ENCODE data around the gene HSPA12A. TPM values are rescaled to one million over a fixed set of nuclear protein-coding genes. Genes with fewer than 3 reads are reported as not detected.
A peak's percentile ranks its signal among the peaks of the same experiment; 100 is the strongest.

HSPA12A gene
- total and polyA plus RNA-seq, 7 experiments from 2014 or later, result 0.06 to 0.07 TPM; not detected in 5

DNA sequence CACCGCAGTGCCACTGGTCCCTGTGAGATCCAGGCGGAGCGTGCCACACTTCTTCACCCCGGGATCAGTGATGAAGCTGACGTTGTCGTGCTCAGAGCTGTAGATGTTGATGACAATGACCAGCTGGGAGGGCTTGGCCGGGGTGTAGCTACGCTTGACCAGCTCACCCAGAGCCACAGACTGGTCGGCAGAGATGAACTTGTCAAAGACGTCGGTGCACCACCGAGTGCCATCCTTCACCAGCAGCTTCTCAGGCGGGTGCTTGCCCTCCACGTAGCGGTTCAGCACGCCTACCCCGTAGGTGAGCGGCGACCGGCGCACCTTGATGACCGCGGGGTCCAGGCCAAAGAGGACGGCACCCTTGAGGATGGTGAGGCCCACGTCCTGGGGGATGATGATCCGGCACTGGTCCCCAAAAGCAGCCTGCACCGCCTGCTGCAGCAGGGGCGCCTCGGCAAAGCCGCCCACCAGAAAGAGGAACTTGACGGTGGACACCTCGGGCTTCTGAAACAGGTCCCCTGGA lies 67.4 kb downstream of the HSPA12A start:
- peaks cover 12 to 31% (median 27%) of the 10 kb centered on the region in 5 donors for H3K27me3 Mint-ChIP-seq
- H3K27ac Mint-ChIP-seq, result no peak overlapping the region
- no peak overlapping the region for H3K4me3 ChIP-seq (ENCODE audit: low read length)
- peaks cover 0 to 5% of the 10 kb centered on the region in 2 donors for H3K27me3 ChIP-seq (ENCODE audit: control insufficient read depth in 2 of 2, insufficient read depth in 2 of 2, low read length in 2 of 2)
- DNase-seq (no peak), ATAC-seq (no peak)
- ChIA-PET POLR2A (no interaction called here), CTCF (no interaction called here)
- no peaks in the 10 kb centered on the region for H3K36me3 Mint-ChIP-seq
- no peak overlapping the region for H3K4me3 Mint-ChIP-seq
- no peaks in the 10 kb centered on the region for H3K36me3 ChIP-seq (ENCODE audit: control insufficient read depth in 2 of 3, insufficient read depth in 3 of 3, low read length in 3 of 3)
- H3K9me3 Mint-ChIP-seq, result no peaks in the 10 kb centered on the region
- H3K4me1 Mint-ChIP-seq, result no peaks in the 10 kb centered on the region
- intact Hi-C loops (cut with micrococcal nuclease), result no loop called here
- no peaks in the 10 kb centered on the region for H3K4me1 ChIP-seq (ENCODE audit: control insufficient read depth in 2 of 2, insufficient read depth in 2 of 2, low read length in 2 of 2)
- no peaks in the 10 kb centered on the region for H3K9me3 ChIP-seq (ENCODE audit: control insufficient read depth in 2 of 3, low read length in 3 of 3)
- H3K27ac ChIP-seq (ENCODE audit: low read depth, low read length), result no peak overlapping the region

DNA sequence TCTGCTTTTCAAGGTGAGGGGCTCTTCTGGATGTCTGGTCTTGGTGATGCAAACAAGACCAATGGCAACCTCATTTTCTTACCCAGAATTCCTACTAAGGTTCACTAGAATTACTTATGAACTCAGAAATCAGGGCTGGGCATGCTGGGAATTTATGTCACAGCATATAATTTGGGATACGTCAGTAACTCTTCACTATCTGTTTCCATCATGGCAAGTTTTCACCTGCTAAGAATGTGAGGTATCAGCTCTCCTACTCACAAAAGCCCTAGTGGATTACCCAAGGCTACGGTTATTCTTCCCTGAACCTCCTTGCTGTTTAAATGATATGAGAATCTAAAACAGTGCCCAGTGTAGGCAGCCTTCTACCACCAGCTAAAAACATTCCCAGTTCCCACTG lies 68.5 kb downstream of the HSPA12A start:
- Mint-ChIP-seq H3K27me3 (peaks cover 15 to 38% (median 32%) of the 10 kb centered on the region in 5 donors), H3K36me3 (no peaks in the 10 kb centered on the region), H3K9me3 (no peaks in the 10 kb centered on the region), H3K27ac (no peak overlapping the region), H3K4me3 (no peak overlapping the region), H3K4me1 (no peaks in the 10 kb centered on the region)
- no peak overlapping the region for H3K4me3 ChIP-seq (ENCODE audit: low read length)
- no peaks in the 10 kb centered on the region for H3K9me3 ChIP-seq (ENCODE audit: control insufficient read depth in 2 of 3, low read length in 3 of 3)
- intact Hi-C loops (cut with micrococcal nuclease), result no loop called here
- peaks cover 0 to 5% of the 10 kb centered on the region in 2 donors for H3K27me3 ChIP-seq (ENCODE audit: control insufficient read depth in 2 of 2, insufficient read depth in 2 of 2, low read length in 2 of 2)
- CTCF ChIA-PET, result no interaction called here
- POLR2A ChIA-PET, result no interaction called here
- no peak overlapping the region for H3K27ac ChIP-seq (ENCODE audit: low read depth, low read length)
- no peaks in the 10 kb centered on the region for H3K36me3 ChIP-seq (ENCODE audit: control insufficient read depth in 2 of 3, insufficient read depth in 3 of 3, low read length in 3 of 3)
- DNase-seq (no peak), ATAC-seq (no peak)
- H3K4me1 ChIP-seq (ENCODE audit: control insufficient read depth in 2 of 2, insufficient read depth in 2 of 2, low read length in 2 of 2), result no peaks in the 10 kb centered on the region

DNA sequence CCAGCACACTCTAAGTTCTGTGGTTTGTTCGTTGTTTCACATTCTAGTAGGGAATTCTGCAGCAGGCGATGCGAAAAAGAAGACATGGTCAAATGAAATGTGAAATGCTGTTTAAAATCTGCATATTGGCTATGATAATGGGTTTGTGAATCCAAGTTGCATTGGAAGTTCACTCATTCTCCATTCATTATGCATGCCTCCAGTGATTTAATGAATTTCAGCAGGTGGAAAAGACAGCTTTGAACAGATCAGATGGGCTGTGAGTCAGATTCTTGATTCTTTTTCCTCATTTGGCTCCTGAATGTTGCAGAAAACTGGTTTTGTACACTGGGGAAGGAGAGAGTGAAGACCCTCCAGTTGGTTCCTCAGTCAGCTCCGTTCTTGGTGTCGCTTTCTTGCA lies 69.5 kb downstream of the HSPA12A start:
- Histone ChIP-seq H3K4me1 (ENCODE audit: control insufficient read depth in 2 of 2, insufficient read depth in 2 of 2, low read length in 2 of 2) (no peaks in the 10 kb centered on the region), H3K36me3 (ENCODE audit: control insufficient read depth in 2 of 3, insufficient read depth in 3 of 3, low read length in 3 of 3) (no peaks in the 10 kb centered on the region), H3K9me3 (ENCODE audit: control insufficient read depth in 2 of 3, low read length in 3 of 3) (no peaks in the 10 kb centered on the region), H3K4me3 (ENCODE audit: low read length) (no peak overlapping the region), H3K27me3 (ENCODE audit: control insufficient read depth in 2 of 2, insufficient read depth in 2 of 2, low read length in 2 of 2) (no peaks in the 10 kb centered on the region), H3K27ac (ENCODE audit: low read depth, low read length) (no peak overlapping the region)
- intact Hi-C loops (cut with micrococcal nuclease), result no loop called here
- peaks cover 15 to 48% (median 38%) of the 10 kb centered on the region in 5 donors for H3K27me3 Mint-ChIP-seq
- POLR2A ChIA-PET, result no interaction called here
- no peak overlapping the region for H3K27ac Mint-ChIP-seq
- H3K4me1 Mint-ChIP-seq, result no peaks in the 10 kb centered on the region
- H3K36me3 Mint-ChIP-seq, result no peaks in the 10 kb centered on the region
- no peak overlapping the region for H3K4me3 Mint-ChIP-seq
- CTCF ChIA-PET, result no interaction called here
- ATAC-seq, result no peak
- no peak for DNase-seq
- no peaks in the 10 kb centered on the region for H3K9me3 Mint-ChIP-seq

DNA sequence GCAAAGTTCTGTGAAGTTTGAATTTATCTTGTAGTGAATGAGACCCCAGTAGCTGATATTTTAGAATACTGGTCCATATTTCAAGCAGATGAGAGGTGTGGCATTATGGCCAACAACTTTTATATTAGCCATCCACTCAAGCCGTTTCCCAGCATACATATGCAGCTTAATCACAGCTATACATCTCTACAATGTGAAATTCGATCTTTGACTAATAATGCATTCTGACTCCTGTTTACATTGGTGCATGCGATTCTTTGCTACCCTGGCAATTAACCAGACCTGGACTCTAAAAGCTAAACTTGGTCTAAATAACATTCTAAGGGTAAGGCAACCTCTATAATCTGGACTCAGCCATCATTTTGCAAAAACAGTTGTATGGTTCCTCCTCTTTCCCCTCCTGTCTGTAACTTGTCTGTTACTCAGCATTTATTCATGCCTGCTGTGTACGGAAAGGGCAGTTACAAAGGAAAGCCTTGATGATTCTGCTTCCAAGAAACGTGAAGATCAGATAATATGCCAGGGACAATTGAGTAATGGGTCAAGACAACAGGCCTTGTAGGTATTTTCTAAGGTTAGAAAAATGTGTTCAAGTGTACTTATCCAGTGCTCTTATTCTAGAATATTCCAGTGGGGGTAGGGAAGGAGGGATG lies 71.0 kb downstream of the HSPA12A start:
- no peak overlapping the region for H3K4me3 ChIP-seq (ENCODE audit: low read length)
- no peaks in the 10 kb centered on the region for H3K4me1 ChIP-seq (ENCODE audit: control insufficient read depth in 2 of 2, insufficient read depth in 2 of 2, low read length in 2 of 2)
- intact Hi-C loops (cut with micrococcal nuclease), result no loop called here
- no peaks in the 10 kb centered on the region for H3K36me3 Mint-ChIP-seq
- H3K27ac Mint-ChIP-seq, result no peak overlapping the region
- H3K27me3 Mint-ChIP-seq, result peaks cover 15 to 58% (median 42%) of the 10 kb centered on the region in 5 donors
- no peaks in the 10 kb centered on the region for H3K36me3 ChIP-seq (ENCODE audit: control insufficient read depth in 2 of 3, insufficient read depth in 3 of 3, low read length in 3 of 3)
- ChIA-PET CTCF (no interaction called here), POLR2A (no interaction called here)
- no peak overlapping the region for H3K27ac ChIP-seq (ENCODE audit: low read depth, low read length)
- no peak overlapping the region for H3K4me3 Mint-ChIP-seq
- no peaks in the 10 kb centered on the region for H3K4me1 Mint-ChIP-seq
- no peak for DNase-seq
- no peaks in the 10 kb centered on the region for H3K9me3 ChIP-seq (ENCODE audit: control insufficient read depth in 2 of 3, low read length in 3 of 3)
- peaks cover 0 to 2% of the 10 kb centered on the region in 2 donors for H3K27me3 ChIP-seq (ENCODE audit: control insufficient read depth in 2 of 2, insufficient read depth in 2 of 2, low read length in 2 of 2)
- H3K9me3 Mint-ChIP-seq, result peaks cover 0 to 4% (median 0%) of the 10 kb centered on the region in 11 donors
- ATAC-seq, result no peak

DNA sequence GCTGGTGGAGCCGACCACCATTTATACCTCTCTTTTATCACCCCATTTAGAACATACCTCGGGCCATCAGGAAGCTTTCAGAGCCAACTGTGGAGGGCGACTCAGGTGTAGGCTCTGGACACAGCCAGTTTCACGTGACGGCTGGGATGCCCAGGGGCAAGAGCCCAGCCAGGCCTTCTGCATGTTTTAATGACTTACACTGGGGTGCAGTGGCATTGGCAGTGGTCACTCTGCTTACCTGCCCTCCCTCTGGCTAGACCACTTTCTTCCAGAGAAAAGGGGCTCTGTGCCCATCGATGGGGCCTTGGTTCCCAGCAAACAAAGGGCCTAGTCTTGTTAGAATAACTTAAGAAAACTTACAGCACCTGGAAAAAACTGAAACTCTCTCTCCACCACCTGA lies 71.7 kb downstream of the HSPA12A start:
- no peak overlapping the region for H3K27ac Mint-ChIP-seq
- peaks cover 0 to 2% of the 10 kb centered on the region in 2 donors for H3K27me3 ChIP-seq (ENCODE audit: control insufficient read depth in 2 of 2, insufficient read depth in 2 of 2, low read length in 2 of 2)
- DNase-seq (no peak), ATAC-seq (no peak)
- no peaks in the 10 kb centered on the region for H3K9me3 ChIP-seq (ENCODE audit: control insufficient read depth in 2 of 3, low read length in 3 of 3)
- H3K36me3 Mint-ChIP-seq, result no peaks in the 10 kb centered on the region
- POLR2A ChIA-PET, result no interaction called here
- no peaks in the 10 kb centered on the region for H3K4me1 ChIP-seq (ENCODE audit: control insufficient read depth in 2 of 2, insufficient read depth in 2 of 2, low read length in 2 of 2)
- no peak overlapping the region for H3K4me3 ChIP-seq (ENCODE audit: low read length)
- H3K4me1 Mint-ChIP-seq, result no peaks in the 10 kb centered on the region
- H3K9me3 Mint-ChIP-seq, result peaks cover 0 to 4% (median 0%) of the 10 kb centered on the region in 11 donors
- peaks cover 15 to 52% (median 41%) of the 10 kb centered on the region in 5 donors for H3K27me3 Mint-ChIP-seq
- CTCF ChIA-PET, result no interaction called here
- peak overlapping the region in 1 of 10 donors; percentile 36 for H3K4me3 Mint-ChIP-seq
- intact Hi-C loops (cut with micrococcal nuclease), result no loop called here
- no peak overlapping the region for H3K27ac ChIP-seq (ENCODE audit: low read depth, low read length)
- no peaks in the 10 kb centered on the region for H3K36me3 ChIP-seq (ENCODE audit: control insufficient read depth in 2 of 3, insufficient read depth in 3 of 3, low read length in 3 of 3)

DNA sequence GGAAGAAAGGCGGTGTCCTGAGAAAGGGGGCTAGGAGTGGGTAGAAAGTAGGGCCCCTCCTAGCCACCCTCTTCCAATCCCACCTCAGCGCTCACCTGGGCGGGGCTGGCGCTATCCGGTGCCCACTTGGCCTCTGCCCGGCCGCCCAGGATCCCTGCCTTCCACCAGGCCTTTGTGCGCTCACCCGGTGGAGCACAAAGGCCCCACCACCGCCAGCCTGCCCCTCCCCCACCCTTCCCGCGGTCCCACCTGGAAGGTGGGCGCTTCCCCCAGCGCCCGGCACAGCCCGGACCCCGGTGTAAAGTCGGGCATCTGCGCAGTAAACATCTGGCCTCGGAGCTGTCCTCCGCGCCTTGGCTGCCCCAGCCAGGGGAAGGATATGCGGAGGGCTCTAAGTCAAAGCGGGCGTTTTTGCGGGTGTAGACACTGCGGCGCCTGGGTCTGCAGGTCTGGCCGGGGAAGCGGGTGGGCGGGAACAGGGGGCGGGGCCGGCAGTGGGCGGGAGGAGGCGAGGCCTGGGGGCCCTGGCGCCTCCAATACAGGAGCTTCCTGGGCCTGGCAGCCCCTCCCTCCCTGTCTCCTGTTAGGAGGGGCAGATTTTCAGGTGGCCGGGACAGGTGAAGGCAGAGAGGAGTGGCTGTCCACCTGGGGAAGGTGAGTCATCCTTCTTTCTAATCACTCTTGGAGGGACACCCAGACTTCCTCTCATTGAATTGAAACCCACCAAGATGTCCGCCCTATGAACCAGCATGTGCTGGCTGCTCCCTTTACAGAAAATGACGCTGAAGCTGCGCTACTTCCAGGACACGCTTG lies 72.3 kb downstream of the HSPA12A start:
- no peaks in the 10 kb centered on the region for H3K36me3 Mint-ChIP-seq
- H3K9me3 Mint-ChIP-seq, result peaks cover 0 to 4% (median 0%) of the 10 kb centered on the region in 11 donors
- DNase-seq (no peak), ATAC-seq (no peak)
- H3K27ac Mint-ChIP-seq, result no peak overlapping the region
- peak overlapping the region in 1 of 10 donors; percentile 36 for H3K4me3 Mint-ChIP-seq
- CTCF ChIA-PET, result no interaction called here
- Histone ChIP-seq H3K36me3 (ENCODE audit: control insufficient read depth in 2 of 3, insufficient read depth in 3 of 3, low read length in 3 of 3) (no peaks in the 10 kb centered on the region), H3K27ac (ENCODE audit: low read depth, low read length) (no peak overlapping the region), H3K27me3 (ENCODE audit: control insufficient read depth in 2 of 2, insufficient read depth in 2 of 2, low read length in 2 of 2) (peaks cover 0 to 2% of the 10 kb centered on the region in 2 donors), H3K4me3 (ENCODE audit: low read length) (no peak overlapping the region), H3K9me3 (ENCODE audit: control insufficient read depth in 2 of 3, low read length in 3 of 3) (no peaks in the 10 kb centered on the region), H3K4me1 (ENCODE audit: control insufficient read depth in 2 of 2, insufficient read depth in 2 of 2, low read length in 2 of 2) (no peaks in the 10 kb centered on the region)
- no peaks in the 10 kb centered on the region for H3K4me1 Mint-ChIP-seq
- POLR2A ChIA-PET, result no interaction called here
- peaks cover 15 to 52% (median 39%) of the 10 kb centered on the region in 5 donors for H3K27me3 Mint-ChIP-seq
- intact Hi-C loops (cut with micrococcal nuclease), result no loop called here

Data from naive thymus-derived CD4-positive, alpha-beta T cell (primary cell).